ENCODE data around the gene LYSMD4. TPM values are rescaled to one million over a fixed set of nuclear protein-coding genes. Genes with fewer than 3 reads are reported as not detected.
A peak's percentile ranks its signal among the peaks of the same experiment; 100 is the strongest.

LYSMD4 gene
- total and polyA plus RNA-seq, 2 of the 13 experiments (the other 11 are each of a cell fraction or from before 2014, with no cell fraction given): 7.4 to 8.5 TPM

GRCh38 chr15:99732751-99733267, 428 bp downstream of the LYSMD4 start (continued):
- TF ChIP-seq ZNF687 (CRISPR knock-in tag; IDR thresholded peaks at IDR 0.05): peak; percentile 76
- TF ChIP-seq LCORL (IDR thresholded peaks at IDR 0.05): no peak
- no peak for TF ChIP-seq LCORL (CRISPR knock-in tag; IDR thresholded peaks at IDR 0.05)
- no peak for TF ChIP-seq KLF11 (CRISPR knock-in tag; IDR thresholded peaks at IDR 0.05)
- TF ChIP-seq KAT2B (IDR thresholded peaks at IDR 0.05; ENCODE audit: borderline replicate concordance, low read depth, low read length): no peak
- no peak for TF ChIP-seq IRF2 (CRISPR knock-in tag; IDR thresholded peaks at IDR 0.05)
- no peak for TF ChIP-seq REL (CRISPR knock-in tag; conservative IDR thresholded peaks at IDR 0.05)
- no peak for TF ChIP-seq BRCA1 (CRISPR knock-in tag; IDR thresholded peaks at IDR 0.05)
- no peak for TF ChIP-seq SNAI1 (CRISPR knock-in tag; IDR thresholded peaks at IDR 0.05; ENCODE audit: borderline replicate concordance)
- TF ChIP-seq ZNF878 (CRISPR knock-in tag; IDR thresholded peaks at IDR 0.05): no peak
- no peak for TF ChIP-seq CERS6 (CRISPR knock-in tag; IDR thresholded peaks at IDR 0.05)
- no peak for TF ChIP-seq ZNF597 (CRISPR knock-in tag; IDR thresholded peaks at IDR 0.05)
- TF ChIP-seq ZFP91 (CRISPR knock-in tag; IDR thresholded peaks at IDR 0.05; ENCODE audit: borderline replicate concordance): peak; percentile 46; the same call in 1 of the 2 replicates
- no peak for TF ChIP-seq ZNF609 (CRISPR knock-in tag; IDR thresholded peaks at IDR 0.05; ENCODE audit: borderline replicate concordance)
- TF ChIP-seq PAX8 (CRISPR knock-in tag; IDR thresholded peaks at IDR 0.05; ENCODE audit: borderline replicate concordance): no peak
- no peak for TF ChIP-seq NCOA5 (CRISPR knock-in tag; IDR thresholded peaks at IDR 0.05)
- no peak for TF ChIP-seq HNRNPLL (IDR thresholded peaks at IDR 0.05; ENCODE audit: low read depth, low read length, poor library complexity, severe bottlenecking)
- TF ChIP-seq MZF1 (CRISPR knock-in tag; IDR thresholded peaks at IDR 0.05; ENCODE audit: borderline replicate concordance): no peak

Measured in HepG2 (cell line).